Inferior parietal cortex (tissue), 1 donor: ENCODE results near the gene PCBP4.

Experiments
- DNase-seq: peaks from one replicate; pipeline ENCODE4 v3.0.0-alpha.2; 2016; ENCODE audit errors: extremely low spot score

The PCBP4 gene

DNA sequence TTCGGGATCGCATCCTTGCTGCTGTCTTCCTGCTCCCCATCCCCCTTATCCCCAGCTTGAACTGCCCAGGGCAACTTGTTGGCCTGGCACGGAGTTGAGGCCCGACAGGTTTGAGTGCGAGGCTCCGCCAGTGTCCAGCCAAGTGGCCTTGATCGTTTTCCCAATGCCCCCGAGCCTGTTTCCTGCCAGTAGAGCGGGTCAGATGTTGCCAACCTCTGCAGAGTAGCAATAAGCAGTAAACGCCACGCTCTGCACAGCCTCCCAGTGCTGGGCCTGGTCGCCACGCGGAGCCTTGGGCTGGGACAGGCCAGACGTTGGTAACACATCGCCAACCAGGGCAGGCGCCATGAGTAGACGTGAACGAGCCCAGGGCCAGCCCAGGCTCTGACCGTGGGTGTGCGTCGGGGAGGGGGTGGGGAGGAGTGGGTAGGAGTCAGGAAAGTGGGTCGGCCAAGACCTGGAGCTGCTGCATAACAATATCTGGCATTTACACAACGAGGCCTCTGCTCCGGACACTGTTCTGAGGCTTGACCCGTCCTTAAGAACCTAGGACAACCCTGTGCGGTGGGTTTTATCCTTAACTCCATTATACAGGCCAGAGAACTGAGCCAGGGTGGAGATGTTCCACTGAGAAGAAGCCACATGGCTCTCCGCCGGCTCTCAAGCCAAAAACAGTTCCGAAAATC, 7.2 kb upstream of the PCBP4 start:
- DNase-seq, result no peak

DNA sequence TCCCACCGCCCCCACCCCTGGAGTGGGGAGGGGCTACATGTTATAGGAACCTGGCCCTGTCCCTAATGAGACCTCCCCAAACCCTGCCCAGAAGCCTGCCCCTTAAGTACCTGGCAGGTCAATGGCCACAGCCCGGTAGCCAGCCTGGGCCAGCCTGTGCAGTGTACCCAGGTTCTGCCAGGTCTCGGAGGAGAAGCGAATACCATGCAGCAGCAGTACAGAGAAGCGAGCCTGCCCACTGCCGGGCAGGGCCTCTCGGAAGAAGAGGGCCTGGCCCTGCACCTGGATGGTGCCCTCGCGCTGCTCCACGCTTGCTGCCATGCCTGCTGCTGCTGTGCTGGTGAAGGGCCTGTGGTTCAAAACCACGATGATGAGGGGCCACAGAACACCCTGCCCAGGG, 4.1 kb upstream of the PCBP4 start:
- no peak for DNase-seq

DNA sequence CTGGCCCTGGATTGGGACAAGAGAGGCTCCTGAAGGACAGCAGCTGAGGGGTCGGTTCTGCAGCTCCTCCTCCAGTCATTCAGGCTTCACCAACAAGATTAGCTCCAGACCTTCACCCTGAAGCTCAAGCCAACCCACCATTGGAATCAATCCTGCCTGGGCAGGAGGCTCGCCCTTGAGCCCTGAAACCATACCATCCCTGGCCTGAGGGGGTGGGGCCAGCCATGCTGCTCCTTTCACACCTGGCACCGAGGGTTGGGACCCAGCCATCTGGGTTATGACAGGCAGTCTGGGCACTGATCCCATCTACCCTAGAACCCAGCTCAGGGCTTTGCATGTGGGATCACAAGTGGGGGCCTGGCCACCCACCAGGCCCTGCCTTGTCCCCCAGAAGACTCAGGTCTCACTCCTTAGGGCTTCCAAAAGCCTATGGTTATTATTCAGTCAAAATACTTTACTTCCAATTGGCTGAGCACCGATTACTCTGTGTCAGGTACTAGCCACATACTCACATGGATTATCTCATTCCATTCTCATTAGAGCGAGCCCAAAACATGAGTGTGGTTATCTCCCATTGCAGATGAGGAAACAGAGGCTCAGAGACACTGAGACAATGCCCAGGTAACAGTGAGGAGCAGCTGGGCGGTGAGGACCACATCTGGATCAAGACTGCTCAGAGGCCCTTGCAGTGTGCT, 3.5 kb upstream of the PCBP4 start:
- DNase-seq, result no peak

DNA sequence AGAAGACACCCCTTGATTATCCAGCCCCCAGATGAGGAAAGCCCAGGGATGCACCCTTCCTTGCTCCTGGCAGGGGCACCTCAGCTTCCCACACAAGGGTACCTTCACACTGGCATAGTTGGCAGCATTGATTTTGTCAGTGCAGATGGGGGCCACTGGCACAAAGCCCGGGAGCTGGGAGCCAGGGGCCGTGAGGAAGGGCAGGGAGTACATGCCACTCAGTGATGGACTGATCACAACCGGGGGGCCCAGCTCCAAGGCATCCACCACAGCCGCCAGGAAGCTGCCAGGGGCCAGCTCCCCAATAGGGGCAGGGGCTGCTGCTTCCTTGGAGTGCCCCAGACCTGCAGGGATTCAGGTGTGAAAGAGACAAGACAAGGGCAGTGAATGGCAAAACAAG, 2.6 kb upstream of the PCBP4 start:
- DNase-seq, result no peak

DNA sequence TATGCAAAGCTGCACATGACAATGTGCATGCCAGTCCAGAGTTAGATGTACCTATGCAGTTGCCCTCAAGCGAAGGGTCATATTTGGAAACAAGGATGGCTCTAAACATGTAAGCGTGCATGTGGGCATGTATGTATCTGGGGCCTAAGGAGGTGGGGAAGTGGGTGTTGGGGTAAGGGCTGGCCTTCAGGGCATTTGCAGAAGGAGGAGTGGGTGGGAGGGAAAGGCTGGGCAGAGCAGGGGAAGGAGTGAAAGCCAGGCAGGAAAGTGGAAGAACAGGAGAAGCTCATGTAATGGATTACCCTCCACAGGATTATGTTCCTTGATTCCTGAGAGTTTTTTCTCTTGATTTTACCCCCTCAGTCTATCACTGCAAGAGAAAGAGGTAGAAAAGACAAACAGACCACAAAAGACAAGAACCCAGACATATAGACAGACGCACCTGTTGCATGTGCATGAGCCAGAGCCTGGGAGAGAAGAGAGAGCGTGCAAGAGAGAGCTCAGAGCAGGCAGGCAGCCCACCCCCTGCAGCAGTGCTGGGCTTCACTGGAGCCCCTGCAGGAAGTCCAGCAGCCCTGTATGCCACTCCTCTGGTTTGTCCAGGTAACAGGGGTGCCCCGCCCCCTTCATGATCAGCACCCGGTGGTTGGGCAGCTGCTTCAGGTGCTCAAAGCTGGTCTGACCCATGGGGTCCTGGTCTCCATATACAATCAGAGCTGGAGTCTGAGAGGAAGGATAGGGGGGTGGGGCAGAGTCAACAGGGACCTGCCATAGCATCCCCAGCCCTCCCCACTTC, 1.8 kb upstream of the PCBP4 start:
- no peak for DNase-seq

DNA sequence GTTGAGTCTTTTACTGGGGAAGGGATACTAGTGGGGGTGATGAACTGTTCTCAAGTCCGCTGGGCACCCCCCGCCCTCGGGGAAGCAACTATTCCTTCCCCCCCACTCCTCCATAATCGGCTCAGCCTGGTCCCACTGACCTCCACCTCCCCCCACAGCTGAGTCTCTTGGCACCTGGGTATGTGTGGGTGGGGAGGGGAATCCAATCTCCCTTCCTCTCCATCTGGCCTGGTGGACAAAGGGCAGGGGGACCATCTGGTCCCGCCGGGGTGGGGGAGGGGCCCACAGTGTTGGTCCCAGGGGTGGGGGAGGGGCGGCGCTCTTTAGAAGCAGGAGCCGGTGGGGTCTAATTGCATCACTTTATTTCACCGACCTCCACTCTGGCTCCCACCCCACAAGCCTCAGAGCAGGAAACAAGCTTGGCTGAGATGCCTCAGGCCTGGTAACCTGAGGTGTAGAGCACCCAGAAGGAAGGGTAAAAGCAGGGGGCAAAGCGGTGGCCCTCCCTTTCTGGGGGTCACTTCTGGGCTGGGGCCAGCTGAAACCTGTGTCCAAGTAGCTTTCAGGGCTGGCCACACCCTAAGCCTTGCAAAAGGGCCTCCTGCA, 1.0 kb upstream of the PCBP4 start:
- DNase-seq, result no peak

DNA sequence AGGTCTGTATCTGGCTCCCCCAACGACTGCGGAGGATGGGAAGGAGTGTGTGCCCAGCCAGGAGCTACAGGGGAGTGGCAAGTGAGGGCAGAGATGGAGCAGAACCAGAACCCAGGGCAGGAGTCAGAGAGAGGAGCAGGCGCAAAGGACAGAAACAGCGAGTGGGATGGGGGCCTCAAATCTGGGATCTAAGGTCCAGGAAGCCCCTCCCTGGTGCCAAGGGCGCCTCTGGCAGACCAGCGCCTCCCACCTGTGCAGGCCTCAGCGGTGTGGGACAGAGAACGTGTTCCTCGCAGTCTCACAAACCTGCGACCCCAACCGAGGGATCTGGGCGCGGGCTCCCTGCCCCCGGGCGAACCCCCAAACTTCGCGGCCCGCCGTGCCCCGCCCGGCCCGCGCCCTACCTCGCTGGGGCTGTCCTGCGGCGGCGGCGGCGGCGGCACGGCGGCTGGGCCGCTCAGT, 301 bp downstream of the PCBP4 start:
- DNase-seq, result no peak

DNA sequence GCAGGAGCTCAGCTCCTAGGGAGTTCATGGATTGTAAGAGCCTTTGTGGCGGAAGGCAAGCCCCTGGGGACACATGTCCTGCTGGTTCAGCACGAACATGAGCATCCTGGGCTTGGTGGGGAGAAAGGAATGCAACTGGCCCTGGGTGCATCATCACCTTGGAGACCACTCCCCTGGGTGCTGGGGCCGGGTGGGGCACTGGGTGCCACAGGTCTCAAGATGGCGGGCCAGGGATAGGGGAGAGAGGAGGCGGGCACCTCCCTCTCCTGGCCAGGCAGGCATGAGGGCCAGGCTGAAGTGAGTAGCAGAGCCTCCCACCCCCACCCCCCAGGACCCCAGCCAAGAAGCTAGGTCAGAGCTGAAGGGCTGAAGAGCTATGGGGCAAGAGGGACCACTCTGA, 768 bp downstream of the PCBP4 start:
- DNase-seq, result no peak

DNA sequence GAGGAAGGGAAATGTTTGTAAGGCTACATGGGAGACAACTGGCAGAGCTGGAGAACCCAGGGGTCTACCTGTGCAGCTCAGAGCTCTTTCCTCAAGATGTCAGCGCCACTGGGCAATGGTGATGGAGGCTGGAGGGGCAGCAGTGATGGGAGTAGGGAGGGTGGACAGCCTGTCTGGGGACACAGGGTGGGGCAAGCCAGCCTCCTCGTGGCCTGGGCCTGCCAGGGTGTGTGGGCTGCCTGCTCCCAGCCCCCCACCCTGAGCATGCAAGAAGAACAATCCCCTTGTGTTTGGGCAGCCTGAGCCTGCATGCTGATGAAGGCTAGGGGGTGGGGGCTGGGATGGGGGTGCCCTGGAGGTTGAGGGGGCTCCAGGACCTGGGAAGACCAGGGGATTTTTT, 1.2 kb downstream of the PCBP4 start:
- DNase-seq, result no peak

DNA sequence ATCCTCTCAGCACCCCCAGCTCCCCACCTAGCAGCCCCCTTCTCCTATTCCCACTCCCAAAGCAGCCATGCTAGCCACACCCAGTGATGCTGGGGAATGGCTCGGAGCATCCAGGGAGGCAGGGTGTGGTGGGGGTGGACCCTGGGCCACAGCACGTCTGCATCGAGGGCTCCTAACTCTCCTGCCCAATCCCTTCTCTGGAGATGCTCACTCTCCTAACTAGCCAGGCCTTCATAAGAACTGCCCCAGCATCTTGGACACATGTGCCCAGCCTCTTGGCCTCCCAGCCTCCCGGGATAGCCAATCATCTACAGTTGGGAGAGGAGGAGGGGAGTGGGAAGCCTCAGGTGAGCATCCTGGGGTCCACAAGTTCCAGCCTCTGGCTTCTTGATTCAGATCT, 2.7 kb downstream of the PCBP4 start:
- DNase-seq, result no peak

DNA sequence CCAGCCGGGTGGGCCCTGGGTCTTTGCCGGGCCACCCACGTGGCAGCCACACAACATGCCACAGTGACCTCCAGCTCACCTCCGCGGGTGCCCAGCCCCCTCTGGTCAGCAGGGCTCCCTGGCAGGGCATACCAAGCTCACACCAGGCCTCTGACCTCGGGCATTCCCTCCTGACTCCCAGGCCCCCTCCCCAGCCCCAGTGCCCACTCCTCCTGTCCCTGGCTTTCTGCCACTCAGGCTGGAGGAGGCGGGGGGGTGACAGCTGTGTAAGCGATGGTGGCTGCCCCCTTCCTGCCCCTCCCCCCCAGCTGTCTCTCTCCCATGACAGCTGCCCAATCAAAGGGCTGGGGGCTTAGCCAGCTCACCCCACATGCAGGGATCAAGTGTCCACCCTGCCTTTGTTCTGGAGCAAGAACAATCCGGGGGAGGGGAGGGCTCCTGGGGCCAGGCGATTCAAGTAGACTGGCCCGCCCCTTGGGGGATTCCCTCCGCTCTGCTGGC, 3.3 kb downstream of the PCBP4 start:
- DNase-seq, result no peak

DNA sequence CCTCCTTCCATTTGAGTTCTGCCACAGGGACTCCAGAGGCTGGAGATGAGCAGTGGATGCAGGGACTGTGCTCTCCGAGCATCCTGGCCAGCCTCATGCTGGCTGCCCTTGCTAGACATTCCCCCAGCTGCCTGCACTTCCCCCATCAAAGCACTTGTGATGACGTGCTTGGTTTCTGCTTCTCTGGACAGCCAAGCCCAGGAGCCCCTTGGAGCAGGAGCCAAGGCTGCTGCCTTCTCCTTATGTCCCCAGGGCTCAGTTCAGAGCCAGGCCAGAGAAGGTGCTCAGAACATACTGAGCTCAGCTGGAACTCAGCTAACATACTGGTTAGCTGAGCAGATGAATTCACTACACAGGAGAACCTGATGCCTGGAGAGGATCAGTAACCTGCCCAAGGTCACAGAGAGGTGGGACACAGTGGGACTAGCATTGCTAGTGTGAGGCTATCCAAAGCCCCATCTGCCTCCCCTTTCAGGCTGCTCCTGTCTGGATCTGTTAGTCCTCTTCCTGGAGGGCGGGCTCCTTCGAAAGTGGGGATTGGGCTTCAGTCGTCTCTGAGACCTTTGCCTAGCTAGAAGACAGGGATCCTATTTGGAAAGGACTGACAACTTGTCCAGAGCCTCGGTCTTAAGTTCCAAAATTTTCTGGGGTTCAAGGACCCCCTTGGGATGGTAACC, 4.3 kb downstream of the PCBP4 start:
- no peak for DNase-seq

DNA sequence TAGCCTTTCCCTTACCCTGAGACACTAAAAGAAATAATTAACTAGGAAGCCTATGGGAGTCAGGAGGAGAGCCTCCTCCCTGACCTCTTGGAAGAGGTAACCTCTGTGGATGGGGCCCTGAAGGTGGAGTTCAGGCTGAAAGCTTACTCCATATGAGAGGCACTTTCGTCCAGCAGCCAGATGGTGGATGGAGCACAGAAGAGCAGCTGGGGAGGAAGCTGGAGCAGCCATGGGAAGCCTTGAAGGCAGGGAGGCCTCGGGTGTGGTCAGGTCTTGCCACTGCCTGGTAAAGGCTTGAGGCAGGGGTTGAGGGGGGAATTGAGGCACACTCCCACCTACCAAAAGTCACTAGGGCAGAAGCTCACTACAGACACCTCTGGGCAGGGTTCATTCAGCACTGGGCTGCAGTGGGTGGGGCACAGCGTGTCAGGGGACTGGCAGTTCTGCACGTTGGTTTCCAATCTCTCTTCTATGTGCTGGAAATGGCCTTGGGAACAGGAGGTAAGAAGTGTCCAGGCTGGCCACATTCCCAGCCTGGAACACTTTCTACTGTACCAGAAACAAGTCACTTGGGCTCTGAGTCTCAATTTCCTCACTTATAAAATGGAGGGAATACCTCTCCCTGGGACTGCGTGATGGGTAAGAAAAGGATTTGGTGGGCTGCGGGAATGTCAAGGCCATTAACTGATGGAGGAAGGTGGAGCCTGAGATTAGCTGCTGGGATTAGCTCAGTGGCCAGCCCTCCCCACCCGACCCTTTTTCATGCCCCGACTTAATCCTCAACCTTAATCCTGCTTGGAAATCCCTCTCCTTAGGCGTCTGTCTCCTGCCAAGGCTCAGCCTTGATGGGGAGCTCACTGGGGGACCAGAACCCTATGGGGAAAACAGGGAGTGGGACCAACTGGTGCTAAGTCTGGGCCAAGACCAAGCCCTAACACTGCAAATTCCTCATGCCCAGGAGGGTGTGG, 5.4 kb downstream of the PCBP4 start:
- DNase-seq, result no peak

DNA sequence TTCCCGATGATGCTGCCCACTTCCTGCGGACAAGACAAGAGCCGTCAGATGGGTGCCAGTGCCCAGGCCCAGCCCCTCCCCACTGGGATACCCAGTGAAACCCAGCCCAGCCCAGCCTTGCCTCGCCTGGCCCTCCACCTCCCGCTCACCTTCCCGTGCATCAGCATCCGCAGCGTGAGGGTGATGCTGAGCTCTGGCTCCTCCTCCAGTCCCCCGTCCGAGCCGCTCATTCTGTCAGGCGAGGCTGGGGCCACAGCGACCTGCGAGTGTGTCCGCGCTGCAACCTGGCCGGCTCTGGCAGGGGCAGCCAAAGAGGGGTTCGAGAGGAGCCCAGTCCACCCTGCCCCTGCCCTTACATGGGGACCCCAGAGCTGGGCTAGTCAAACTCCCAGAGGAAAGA, 6.2 kb downstream of the PCBP4 start:
- DNase-seq, result no peak

DNA sequence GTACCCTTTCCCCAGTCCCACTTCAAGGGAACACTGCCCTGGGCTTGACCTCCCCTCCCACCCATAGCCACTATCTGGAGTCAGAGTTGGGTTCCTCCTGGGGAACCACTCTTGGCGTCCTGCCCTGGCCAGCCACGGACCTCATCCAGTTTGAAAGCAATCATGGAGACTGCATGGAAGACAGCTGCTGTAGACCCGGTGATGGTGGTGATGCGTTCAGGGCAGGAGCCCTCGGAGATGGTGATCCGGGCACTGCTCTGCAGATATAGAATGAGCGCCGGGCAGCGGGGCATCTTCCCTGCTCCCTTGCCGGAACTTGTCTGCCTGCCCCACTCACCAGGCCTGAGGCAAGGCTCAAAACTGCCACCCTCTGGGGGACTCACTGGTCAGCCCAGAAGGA, 6.9 kb downstream of the PCBP4 start:
- DNase-seq, result no peak

DNA sequence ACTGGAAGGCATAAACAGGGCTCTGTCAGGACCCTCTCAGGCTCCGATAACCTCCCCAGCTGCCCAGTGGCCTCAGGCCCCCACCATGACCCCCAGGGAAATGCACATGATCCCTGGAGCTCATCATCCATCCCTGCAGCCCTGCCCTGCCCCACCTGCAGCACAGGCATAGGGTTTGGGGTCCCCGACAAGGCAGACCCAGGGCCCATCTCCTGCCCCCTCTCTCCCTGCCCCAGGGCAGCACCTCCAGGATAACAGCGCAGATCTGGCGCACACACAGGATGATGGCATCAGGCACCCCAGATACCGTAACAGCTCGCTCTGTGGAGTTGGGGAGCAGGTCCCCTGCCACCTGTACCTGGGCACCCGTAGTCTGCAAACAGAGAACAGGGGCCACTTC, 7.6 kb downstream of the PCBP4 start:
- DNase-seq, result no peak

DNA sequence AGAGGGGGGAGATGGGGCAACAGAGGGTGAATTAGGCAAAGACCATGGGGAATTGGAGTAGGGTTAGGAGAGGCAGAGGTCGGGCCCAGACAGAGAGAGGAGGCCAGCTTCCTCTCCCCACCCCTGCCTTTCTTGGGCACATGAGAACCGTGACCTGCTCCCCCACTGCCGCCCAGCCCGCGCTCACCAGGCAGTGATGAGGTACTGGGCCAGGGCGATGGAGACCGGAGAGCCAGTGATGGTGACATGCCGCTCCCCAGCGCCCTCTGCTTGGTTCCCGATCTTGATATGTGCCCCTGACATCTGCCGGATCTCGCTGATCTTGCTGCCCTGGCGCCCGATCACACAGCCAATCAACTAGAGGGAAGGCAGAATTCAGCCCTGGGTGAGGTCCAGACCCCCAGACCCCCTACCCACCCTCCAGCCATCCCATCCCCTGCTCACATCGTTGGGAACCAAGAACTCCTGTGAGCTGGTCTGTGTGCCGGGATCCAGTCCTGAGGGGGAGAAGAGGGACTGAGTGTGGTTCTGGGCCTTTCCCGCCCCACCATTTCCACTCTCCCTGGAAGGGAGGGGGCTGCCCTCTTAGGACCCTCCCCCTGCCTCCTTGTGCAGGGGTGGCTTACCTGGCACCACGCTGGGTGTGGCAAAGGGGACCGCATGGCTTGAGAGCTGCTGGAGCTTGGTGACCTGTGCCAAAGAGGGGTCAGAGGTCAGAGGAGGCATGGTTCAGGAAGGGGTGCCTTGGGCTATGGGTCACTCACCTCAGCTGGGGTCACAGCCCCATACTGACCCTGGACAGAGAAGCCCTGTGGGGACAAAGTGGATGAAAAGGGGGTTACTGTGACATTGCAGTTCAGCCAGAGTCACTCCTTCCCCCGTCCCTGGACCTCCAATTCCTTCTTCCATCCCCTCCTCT, 8.4 kb downstream of the PCBP4 start:
- DNase-seq, result no peak

DNA sequence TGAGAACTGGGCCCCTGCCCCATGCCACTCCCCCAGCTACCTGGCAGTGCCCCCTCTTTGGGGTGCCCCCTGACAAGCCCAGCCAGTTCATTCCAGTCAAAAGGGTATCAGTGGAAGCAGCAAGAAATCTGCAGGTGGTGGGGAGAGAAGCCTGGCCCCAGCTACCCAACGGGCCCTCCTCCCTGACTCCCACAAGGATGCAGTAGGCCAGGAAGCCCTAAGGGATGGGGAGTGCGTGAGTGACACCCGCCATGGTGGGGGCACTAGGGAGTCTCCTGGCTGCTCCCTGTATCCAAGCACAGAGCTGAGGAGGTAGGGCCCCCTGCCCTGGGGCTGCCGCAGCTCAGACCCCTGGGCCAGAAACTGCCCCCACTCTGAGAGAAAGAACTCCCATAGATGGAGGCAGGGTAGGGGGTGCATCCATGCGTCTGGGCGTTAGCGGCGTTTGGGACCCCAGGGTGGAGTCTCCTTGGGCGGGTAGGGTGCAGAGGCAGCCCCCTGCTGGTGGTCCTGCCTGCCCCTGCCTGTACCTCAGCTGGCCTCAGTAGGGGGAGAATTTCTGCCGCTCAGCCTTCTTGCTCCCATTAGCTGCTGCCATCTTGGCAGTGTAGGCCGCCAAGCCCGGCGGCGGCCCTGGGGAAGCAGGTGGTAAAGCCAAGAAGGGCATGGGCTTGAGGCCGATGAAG, 9.6 kb downstream of the PCBP4 start:
- no peak for DNase-seq
